ENCODE results near the gene RET. TPM values are rescaled to one million over a fixed set of nuclear protein-coding genes. Genes with fewer than 3 reads are reported as not detected.

Gene RET
- total RNA-seq, 1 donor from 2014 or later, result 1.1 TPM

- Mint-ChIP-seq H3K27me3 (ENCODE audit: low read depth, unreplicated experiment) (peaks cover 13% of the 10 kb centered on the region), H3K9me3 (ENCODE audit: unreplicated experiment) (no peaks in the 10 kb centered on the region), H3K27ac (ENCODE audit: unreplicated experiment) (no peak overlapping the region), H3K4me3 (ENCODE audit: unreplicated experiment) (no peak overlapping the region), H3K36me3 (ENCODE audit: low read depth, unreplicated experiment) (peaks cover 1% of the 10 kb centered on the region), H3K4me1 (ENCODE audit: low read depth, unreplicated experiment) (peaks cover 13% of the 10 kb centered on the region)
- DNase-seq (ENCODE audit: low read depth) (no peak), FAIRE-seq (no peak)
- no peaks in the 10 kb centered on the region for H3K36me3 ChIP-seq (ENCODE audit: insufficient read depth, low read length)
- no peaks in the 10 kb centered on the region for H3K79me2 ChIP-seq (ENCODE audit: insufficient read depth, low read length)
- no peaks in the 10 kb centered on the region for H4K20me1 ChIP-seq (ENCODE audit: insufficient read depth, low read length)
- H2AFZ ChIP-seq (ENCODE audit: low read depth, low read length), result no peak overlapping the region
- H3K27ac ChIP-seq (ENCODE audit: low read depth, low read length), result no peak overlapping the region
- no peak overlapping the region for H3K4me3 ChIP-seq (ENCODE audit: insufficient read depth, low read depth, low read length)
- TF ChIP-seq CTCF (IDR thresholded peaks at IDR 0.05; ENCODE audit: insufficient read depth, low read depth, low read length) (no peak), EZH2 (IDR thresholded peaks at IDR 0.05; ENCODE audit: insufficient read depth, low read length) (no peak)
- H3K9ac ChIP-seq (ENCODE audit: low read length), result no peak overlapping the region
- H3K27me3 ChIP-seq (ENCODE audit: insufficient read depth, low read length), result no peaks in the 10 kb centered on the region
- no peaks in the 10 kb centered on the region for H3K9me3 ChIP-seq (ENCODE audit: insufficient read depth, low read depth, low read length)
- no peak overlapping the region for H3K4me2 ChIP-seq (ENCODE audit: low read length)
- H3K4me1 ChIP-seq (ENCODE audit: insufficient read depth, low read length), result no peaks in the 10 kb centered on the region
These were observed 31.8 kb upstream of the RET start for GRCh38 chr10:43044961-43045621.

GRCh38 chr10:43045631-43046287, 31.1 kb upstream of the RET start:
- TF ChIP-seq EZH2 (IDR thresholded peaks at IDR 0.05; ENCODE audit: insufficient read depth, low read length) (no peak), CTCF (IDR thresholded peaks at IDR 0.05; ENCODE audit: insufficient read depth, low read depth, low read length) (no peak)
- no peaks in the 10 kb centered on the region for H4K20me1 ChIP-seq (ENCODE audit: insufficient read depth, low read length)
- no peaks in the 10 kb centered on the region for H3K79me2 ChIP-seq (ENCODE audit: insufficient read depth, low read length)
- H3K4me3 ChIP-seq (ENCODE audit: insufficient read depth, low read depth, low read length), result no peak overlapping the region
- Mint-ChIP-seq H3K27ac (ENCODE audit: unreplicated experiment) (no peak overlapping the region), H3K4me1 (ENCODE audit: low read depth, unreplicated experiment) (peaks cover 17% of the 10 kb centered on the region), H3K9me3 (ENCODE audit: unreplicated experiment) (no peaks in the 10 kb centered on the region), H3K27me3 (ENCODE audit: low read depth, unreplicated experiment) (peaks cover 11% of the 10 kb centered on the region), H3K4me3 (ENCODE audit: unreplicated experiment) (no peak overlapping the region), H3K36me3 (ENCODE audit: low read depth, unreplicated experiment) (peaks cover 1% of the 10 kb centered on the region)
- H3K9ac ChIP-seq (ENCODE audit: low read length), result no peak overlapping the region
- H3K4me1 ChIP-seq (ENCODE audit: insufficient read depth, low read length), result no peaks in the 10 kb centered on the region
- no peak overlapping the region for H3K27ac ChIP-seq (ENCODE audit: low read depth, low read length)
- no peaks in the 10 kb centered on the region for H3K27me3 ChIP-seq (ENCODE audit: insufficient read depth, low read length)
- no peaks in the 10 kb centered on the region for H3K9me3 ChIP-seq (ENCODE audit: insufficient read depth, low read depth, low read length)
- no peak for DNase-seq (ENCODE audit: low read depth)
- H2AFZ ChIP-seq (ENCODE audit: low read depth, low read length), result no peak overlapping the region
- H3K4me2 ChIP-seq (ENCODE audit: low read length), result no peak overlapping the region
- no peaks in the 10 kb centered on the region for H3K36me3 ChIP-seq (ENCODE audit: insufficient read depth, low read length)
- no peak for FAIRE-seq
